Panc1 (cell line): ENCODE measurements around the gene PPP4R2. TPM values are rescaled to one million over a fixed set of nuclear protein-coding genes. Genes with fewer than 3 reads are reported as not detected.

Experiments used
- ATAC-seq: fragments of 200-7000 bp; cut with Tn5 transposase; 2 replicates; pipeline ENCODE4 v1.9.1; 2020; ENCODE audit warnings: mild to moderate bottlenecking, moderate library complexity
- BruUV-seq: library from RNA; stranded (reverse); fragments of 400-500 nt; replicated peaks from 2 replicates; lab custom pipeline; 2021; lab: Mats Ljungman, UMichigan
- CTCF ChIA-PET: fragments of 300-600 bp; sonication (Branson Sonifier 250); formaldehyde crosslinking; loops from one replicate; lab custom pipeline; 2022; ENCODE audit warnings: antibody characterized with exemption; lab: Charles Lee
- POLR2A ChIA-PET: fragments of 300-600 bp; sonication (Branson Sonifier 250); formaldehyde crosslinking; loops from one replicate; lab custom pipeline; 2022; ENCODE audit warnings: antibody characterized with exemption; lab: Charles Lee
- DNase-seq: peaks from one replicate; pipeline ENCODE4 v3.0.0-alpha.2; 2010; ENCODE audit warnings: low read depth, low spot score
- H3K27ac ChIP-seq: 2 replicates; pipeline ENCODE4 v1.5.1; 2011; ENCODE audit warnings: mild to moderate bottlenecking, low read length, inconsistent platforms
- H3K27me3 ChIP-seq: fragments of 200-500 bp; sonication (Bioruptor generic); 2 replicates; pipeline ENCODE4 v1.6.0; 2014; ENCODE audit warnings: low read length, inconsistent platforms; ENCODE audit not compliant: control insufficient read depth, insufficient read depth
- H3K36me3 ChIP-seq: fragments of 200-500 bp; sonication (Bioruptor generic); 2 replicates; pipeline ENCODE4 v1.5.1; 2014; ENCODE audit warnings: inconsistent platforms, mild to moderate bottlenecking, low read length, moderate library complexity; ENCODE audit not compliant: control insufficient read depth, insufficient read depth
- H3K4me1 ChIP-seq: 2 replicates; pipeline ENCODE4 v1.5.1; 2011; ENCODE audit warnings: inconsistent platforms, mild to moderate bottlenecking, low read length, moderate library complexity; ENCODE audit not compliant: control insufficient read depth, insufficient read depth
- H3K4me3 ChIP-seq, 2 experiments: 2 replicates each; pipeline ENCODE4 v1.5.1; 2011 to 2012; ENCODE audit warnings: low read depth in 2 of 2, low read length in 2 of 2, mild to moderate bottlenecking in 2 of 2, inconsistent platforms in 1 of 2, moderate library complexity in 1 of 2
- H3K9me3 ChIP-seq: fragments of 200-500 bp; sonication (Bioruptor generic); 2 replicates; pipeline ENCODE4 v1.5.1; 2014; ENCODE audit warnings: low read depth, mild to moderate bottlenecking, inconsistent platforms, low read length, moderate library complexity; ENCODE audit not compliant: control insufficient read depth, insufficient read depth
- CTCF ChIP-seq: fragments of 450-650 bp; IDR thresholded peaks from 2 replicates; pipeline ENCODE4 v1.5.1; 2017; ENCODE audit warnings: mild to moderate bottlenecking
- POLR2AphosphoS5 ChIP-seq: IDR thresholded peaks from 2 replicates; pipeline ENCODE4 v1.6.1; 2012; ENCODE audit warnings: mild to moderate bottlenecking, low read depth, low read length, moderate library complexity
- REST ChIP-seq, 2 experiments: IDR thresholded peaks; 2 replicates each; pipeline ENCODE4 v1.6.1; 2011 to 2012; ENCODE audit warnings: low read depth in 2 of 2, control low read depth in 1 of 2, low read length in 1 of 2, mild to moderate bottlenecking in 1 of 2, moderate library complexity in 1 of 2; ENCODE audit not compliant: insufficient read depth in 1 of 2
- SIN3A ChIP-seq: IDR thresholded peaks from 2 replicates; pipeline ENCODE4 v1.6.1; 2012; ENCODE audit warnings: low read depth, mild to moderate bottlenecking, low read length, moderate library complexity, borderline replicate concordance; ENCODE audit not compliant: insufficient read depth
- TCF7L2 ChIP-seq: IDR thresholded peaks from 2 replicates; pipeline ENCODE4 v1.6.1; 2011; ENCODE audit warnings: mild to moderate bottlenecking, low read depth, low read length, inconsistent platforms
- in situ Hi-C: cut with HindIII; loops from 2 replicates; pipeline ENCODE4 v1.10.0; 2016; ENCODE audit warnings: low sequenced_read_pairs, low pct_unique_long_range_greater_than_20kb
- intact Hi-C: fragments of 100-400 bp; cut with micrococcal nuclease; formaldehyde crosslinking; loops from one replicate; pipeline ENCODE4 v1.10.0; 2022; ENCODE audit not compliant: unreplicated experiment
- total RNA-seq: library from RNA; stranded (reverse); gene quantifications from one replicate; pipeline ENCODE4 v1.2.1, GENCODE V29; 2021; ENCODE audit not compliant: unreplicated experiment

PPP4R2 gene
- total RNA-seq, 1 experiment from 2014 or later: 59.8 TPM

GRCh38 chr3:73115806-73116205, 119.2 kb downstream of the PPP4R2 start:
- intact Hi-C loops (no loop called here), in situ Hi-C loops (no loop called here)
- no peaks in the 10 kb centered on the region for H3K9me3 ChIP-seq
- no peaks in the 10 kb centered on the region for H3K27me3 ChIP-seq
- BruUV-seq: no TSS peak
- no peak overlapping the region for H3K4me3 ChIP-seq
- H3K27ac ChIP-seq: no peak overlapping the region
- no peak for TF ChIP-seq SIN3A
- no peak for TF ChIP-seq CTCF
- no peak for TF ChIP-seq POLR2AphosphoS5
- no peak for TF ChIP-seq TCF7L2
- TF ChIP-seq REST (IDR thresholded peaks at IDR 0.05; ENCODE audit: insufficient read depth in 1 of 2, low read depth in 2 of 2, low read length in 1 of 2): no peak
- H3K36me3 ChIP-seq: no peaks in the 10 kb centered on the region
- H3K4me1 ChIP-seq: no peaks in the 10 kb centered on the region
- DNase-seq: no peak
- ATAC-seq: no peak
- ChIA-PET CTCF (no interaction called here), POLR2A (no interaction called here)

Other genes with a start within 250 kb of the PPP4R2 start
- gene SHQ1, start 148.4 kb upstream of the PPP4R2 start, total RNA-seq: 21.0 TPM
- gene GXYLT2, start 108.8 kb upstream of the PPP4R2 start, total RNA-seq: 6.1 TPM
- 1.9 TPM for gene EBLN2, start 64.8 kb downstream of the PPP4R2 start, total RNA-seq